Retinal pigment epithelial cell (primary cell): Measurements from ENCODE around the gene TNS1.

ENCODE experiments used
- DNase-seq: peaks from one replicate; pipeline ENCODE4 v3.0.0-alpha.2; 2010; ENCODE audit warnings: low read depth
- H3K4me3 ChIP-seq: 2 replicates; pipeline ENCODE4 v1.5.1; 2011; ENCODE audit warnings: mild to moderate bottlenecking, low read length, control low read depth, moderate library complexity
- TF ChIP-seq, protein P1 (sequence below): conservative IDR thresholded peaks from 2 replicates; pipeline ENCODE4 v1.5.1; 2011; ENCODE audit warnings: low read depth, low read length, control low read depth, inconsistent platforms

TNS1 gene

DNA sequence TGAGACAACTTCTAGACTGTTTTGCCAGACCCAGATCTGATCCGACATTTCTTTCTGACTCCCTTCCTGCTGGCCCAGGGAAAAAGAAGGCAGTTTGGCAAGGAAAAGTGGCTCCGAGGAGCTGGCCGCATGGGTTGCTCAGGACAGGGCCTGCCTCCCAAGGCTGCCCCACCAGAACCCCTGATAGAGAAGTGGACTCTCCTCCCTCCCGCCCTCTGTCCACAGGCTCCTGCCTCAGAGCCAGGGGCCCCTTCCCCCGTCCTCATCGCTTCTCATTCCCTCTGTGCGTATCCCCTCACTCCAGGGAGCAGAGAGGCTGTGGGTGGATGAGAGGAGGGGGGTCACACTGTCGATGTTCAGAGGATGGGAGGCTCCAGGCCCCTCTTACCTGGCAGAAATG, 110.2 kb downstream of the TNS1 start:
- TF ChIP-seq, protein P1, sequence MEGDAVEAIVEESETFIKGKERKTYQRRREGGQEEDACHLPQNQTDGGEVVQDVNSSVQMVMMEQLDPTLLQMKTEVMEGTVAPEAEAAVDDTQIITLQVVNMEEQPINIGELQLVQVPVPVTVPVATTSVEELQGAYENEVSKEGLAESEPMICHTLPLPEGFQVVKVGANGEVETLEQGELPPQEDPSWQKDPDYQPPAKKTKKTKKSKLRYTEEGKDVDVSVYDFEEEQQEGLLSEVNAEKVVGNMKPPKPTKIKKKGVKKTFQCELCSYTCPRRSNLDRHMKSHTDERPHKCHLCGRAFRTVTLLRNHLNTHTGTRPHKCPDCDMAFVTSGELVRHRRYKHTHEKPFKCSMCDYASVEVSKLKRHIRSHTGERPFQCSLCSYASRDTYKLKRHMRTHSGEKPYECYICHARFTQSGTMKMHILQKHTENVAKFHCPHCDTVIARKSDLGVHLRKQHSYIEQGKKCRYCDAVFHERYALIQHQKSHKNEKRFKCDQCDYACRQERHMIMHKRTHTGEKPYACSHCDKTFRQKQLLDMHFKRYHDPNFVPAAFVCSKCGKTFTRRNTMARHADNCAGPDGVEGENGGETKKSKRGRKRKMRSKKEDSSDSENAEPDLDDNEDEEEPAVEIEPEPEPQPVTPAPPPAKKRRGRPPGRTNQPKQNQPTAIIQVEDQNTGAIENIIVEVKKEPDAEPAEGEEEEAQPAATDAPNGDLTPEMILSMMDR, result no peak
- no peak overlapping the region for H3K4me3 ChIP-seq
- DNase-seq, result no peak

- TF ChIP-seq, protein P1, result peak; percentile 46
- DNase-seq, result no peak
- H3K4me3 ChIP-seq, result no peak overlapping the region
Observed at GRCh38 chr2:217890445-217890844, 112.3 kb downstream of the TNS1 start.

GRCh38 chr2:217889656-217890055, 113.1 kb downstream of the TNS1 start:
- H3K4me3 ChIP-seq, result no peak overlapping the region
- DNase-seq, result no peak
- TF ChIP-seq, protein P1, result no peak

GRCh38 chr2:217887841-217888701, 114.7 kb downstream of the TNS1 start:
- DNase-seq, result no peak
- TF ChIP-seq, protein P1, result no peak
- H3K4me3 ChIP-seq, result no peak overlapping the region

- H3K4me3 ChIP-seq, result no peak overlapping the region
- DNase-seq, result no peak
- TF ChIP-seq, protein P1, result peak; percentile 84
Observed at GRCh38 chr2:217886720-217887309, 116.0 kb downstream of the TNS1 start.

- TF ChIP-seq, protein P1, result no peak
- no peak for DNase-seq
- H3K4me3 ChIP-seq, result no peak overlapping the region
Observed at GRCh38 chr2:217886091-217886490, 116.7 kb downstream of the TNS1 start.

DNA sequence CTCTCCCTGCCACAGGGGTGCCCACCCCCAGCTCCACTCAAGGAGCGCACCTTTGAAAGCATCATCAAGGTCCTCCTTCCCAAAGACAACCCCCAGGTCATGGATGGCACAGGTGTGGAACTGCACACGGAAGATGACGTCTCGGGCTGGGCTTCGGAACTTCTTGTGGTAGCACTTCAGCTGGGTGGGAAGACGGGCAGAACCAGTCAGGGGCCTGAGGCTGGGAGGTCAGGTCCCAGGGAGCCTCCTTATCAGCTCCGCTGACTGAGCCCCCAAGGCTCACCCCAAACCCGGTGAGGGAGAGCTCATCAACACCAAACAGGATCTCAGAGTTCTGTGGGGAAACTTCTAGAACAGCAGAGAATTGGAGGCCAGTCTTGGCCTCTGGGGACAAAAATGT, 117.8 kb downstream of the TNS1 start:
- TF ChIP-seq, protein P1, result no peak
- no peak overlapping the region for H3K4me3 ChIP-seq
- no peak for DNase-seq
